Measurements from ENCODE around the gene PTPRCAP. TPM values are rescaled to one million over a fixed set of nuclear protein-coding genes. Genes with fewer than 3 reads are reported as not detected.
A peak's percentile ranks its signal among the peaks of the same experiment; 100 is the strongest.

PTPRCAP gene
- total and polyA plus RNA-seq, 9 of the 15 experiments (the other 6 are each of a cell fraction or from before 2014, with no cell fraction given), result 0.22 to 2.0 (median 1.1) TPM; not detected in 4

DNA sequence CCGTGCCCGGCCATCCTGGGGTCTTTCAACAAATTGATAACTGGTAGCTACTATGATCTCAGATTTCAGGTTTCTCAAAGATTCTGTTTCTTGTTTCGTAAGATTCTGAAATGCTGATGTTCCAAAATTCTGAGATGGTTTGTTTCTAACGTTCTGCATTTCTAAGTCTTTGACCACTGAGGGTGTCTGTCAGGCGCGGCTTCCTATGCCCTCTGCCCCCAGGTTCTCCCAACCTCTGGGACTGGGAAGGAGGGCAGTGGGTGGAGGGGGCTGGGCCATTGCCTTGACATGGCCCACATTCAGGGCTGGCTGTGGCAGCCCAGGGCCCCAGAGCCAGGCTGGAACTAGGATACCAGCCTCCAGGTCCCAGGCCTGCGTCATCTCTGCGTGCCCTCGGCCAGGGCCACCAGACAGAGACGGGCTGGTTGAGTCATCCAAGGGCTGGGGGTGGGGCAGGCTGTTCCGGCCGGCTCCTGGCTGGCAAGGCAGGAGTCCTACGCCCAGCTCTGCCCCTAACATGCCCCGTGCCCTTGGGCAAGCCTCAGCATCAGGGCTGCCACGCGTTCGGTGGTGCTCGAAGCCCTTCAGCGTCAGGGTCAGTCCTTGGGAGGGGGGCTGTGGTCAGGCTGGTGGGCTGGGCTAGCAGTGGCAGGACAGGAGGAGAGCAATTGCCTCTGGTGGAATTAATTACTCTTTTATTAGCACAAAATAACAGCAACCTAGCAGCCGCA, 26.4 kb upstream of the PTPRCAP start:
- no peak for FAIRE-seq
- peak; percentile 75 for ATAC-seq
- BruUV-seq (replicated peaks), result TSS peak; percentile 84
- Histone ChIP-seq H3K79me2 (ENCODE audit: control insufficient read depth, insufficient read depth, low read length) (peaks cover 12% of the 10 kb centered on the region), H3K9ac (ENCODE audit: insufficient read depth in 1 of 2, low read depth in 2 of 2, low read length in 2 of 2) (peak overlapping the region; percentile 78 to 87), H3K9me3 (replicated peaks; ENCODE audit: control insufficient read depth, insufficient read depth, low read depth, low read length) (no peaks in the 10 kb centered on the region), H3K4me3 (peak overlapping the region; percentile 75), H2AFZ (ENCODE audit: low read depth, low read length) (peak overlapping the region; percentile 84), H3K27me3 (ENCODE audit: control insufficient read depth in 2 of 2, insufficient read depth in 2 of 2, low read length in 2 of 2) (no peaks in the 10 kb centered on the region), H3K36me3 (ENCODE audit: control insufficient read depth, insufficient read depth, low read length) (no peaks in the 10 kb centered on the region), H3K4me1 (replicated peaks in 1 of 2; ENCODE audit: control insufficient read depth in 2 of 2, insufficient read depth in 2 of 2, low read length in 2 of 2) (peaks cover 20 to 48% of the 10 kb centered on the region in 2 experiments; a peak in 4 of 5 replicates), H3K27ac (ENCODE audit: extremely low read depth, low read depth, low read length) (peak overlapping the region; percentile 86), H3K4me2 (ENCODE audit: insufficient read depth, low read length) (peak overlapping the region; percentile 80), H4K20me1 (replicated peaks; ENCODE audit: control insufficient read depth, insufficient read depth, low read length) (no peaks in the 10 kb centered on the region), H3K9me1 (ENCODE audit: control insufficient read depth, insufficient read depth, low read length) (no peaks in the 10 kb centered on the region)
- CTCF ChIA-PET (ENCODE audit: low intra/inter-chr PET ratio), result no interaction called here
- DNase-seq (ENCODE audit: extremely low read depth in 1 of 4, low spot score in 3 of 4), result peak; percentile 73 to 86 (median 80)
- in situ Hi-C loops (cut with MboI) (no loop called here), intact Hi-C loops (cut with micrococcal nuclease) (no loop called here)
- 19% methylated on average over 19 of the region's 20 CpGs for WGBS (ENCODE audit: insufficient coverage, low coverage, missing lambda C conversion rate)
- POLR2A ChIA-PET, result interaction anchor here (0.6 to 1.8 kb wide), 4 partner anchors 12 to 36 kb away, joined by 4 to 5 read pairs (median 4); partner anchors contain the start of gene RPS6KB2
- TF ChIP-seq BHLHE40 (IDR thresholded peaks at IDR 0.05; ENCODE audit: low read length) (peak; percentile 59), ZNF197 (CRISPR knock-in tag; IDR thresholded peaks at IDR 0.05; ENCODE audit: low read depth) (no peak), ZNF707 (CRISPR knock-in tag; conservative IDR thresholded peaks at IDR 0.05) (no peak), ZKSCAN3 (CRISPR knock-in tag; IDR thresholded peaks at IDR 0.05) (no peak), ERF (CRISPR knock-in tag; IDR thresholded peaks at IDR 0.05) (0 out of 2 replicates have a peak, but pooled peaks have one; percentile 52), TARDBP (IDR thresholded peaks at IDR 0.05) (0 out of 2 replicates have a peak, but pooled peaks have one; percentile 46), POLR2AphosphoS2 (IDR thresholded peaks at IDR 0.05; ENCODE audit: low read length) (no peak; the same call in 1 of the 2 replicates), E2F1 (CRISPR knock-in tag; IDR thresholded peaks at IDR 0.05) (no peak), CSDE1 (IDR thresholded peaks at IDR 0.05) (peak in 1 of 2 experiments; percentile 51; a peak in 1 of 4 replicates), SAP30 (IDR thresholded peaks at IDR 0.05; ENCODE audit: borderline replicate concordance, insufficient read depth, low read depth, low read length, poor library complexity, severe bottlenecking) (peak; percentile 19), CEBPB (tag; IDR thresholded peaks at IDR 0.05) (peak; percentile 53)
- TF ChIP-seq, protein P1, sequence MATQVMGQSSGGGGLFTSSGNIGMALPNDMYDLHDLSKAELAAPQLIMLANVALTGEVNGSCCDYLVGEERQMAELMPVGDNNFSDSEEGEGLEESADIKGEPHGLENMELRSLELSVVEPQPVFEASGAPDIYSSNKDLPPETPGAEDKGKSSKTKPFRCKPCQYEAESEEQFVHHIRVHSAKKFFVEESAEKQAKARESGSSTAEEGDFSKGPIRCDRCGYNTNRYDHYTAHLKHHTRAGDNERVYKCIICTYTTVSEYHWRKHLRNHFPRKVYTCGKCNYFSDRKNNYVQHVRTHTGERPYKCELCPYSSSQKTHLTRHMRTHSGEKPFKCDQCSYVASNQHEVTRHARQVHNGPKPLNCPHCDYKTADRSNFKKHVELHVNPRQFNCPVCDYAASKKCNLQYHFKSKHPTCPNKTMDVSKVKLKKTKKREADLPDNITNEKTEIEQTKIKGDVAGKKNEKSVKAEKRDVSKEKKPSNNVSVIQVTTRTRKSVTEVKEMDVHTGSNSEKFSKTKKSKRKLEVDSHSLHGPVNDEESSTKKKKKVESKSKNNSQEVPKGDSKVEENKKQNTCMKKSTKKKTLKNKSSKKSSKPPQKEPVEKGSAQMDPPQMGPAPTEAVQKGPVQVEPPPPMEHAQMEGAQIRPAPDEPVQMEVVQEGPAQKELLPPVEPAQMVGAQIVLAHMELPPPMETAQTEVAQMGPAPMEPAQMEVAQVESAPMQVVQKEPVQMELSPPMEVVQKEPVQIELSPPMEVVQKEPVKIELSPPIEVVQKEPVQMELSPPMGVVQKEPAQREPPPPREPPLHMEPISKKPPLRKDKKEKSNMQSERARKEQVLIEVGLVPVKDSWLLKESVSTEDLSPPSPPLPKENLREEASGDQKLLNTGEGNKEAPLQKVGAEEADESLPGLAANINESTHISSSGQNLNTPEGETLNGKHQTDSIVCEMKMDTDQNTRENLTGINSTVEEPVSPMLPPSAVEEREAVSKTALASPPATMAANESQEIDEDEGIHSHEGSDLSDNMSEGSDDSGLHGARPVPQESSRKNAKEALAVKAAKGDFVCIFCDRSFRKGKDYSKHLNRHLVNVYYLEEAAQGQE (IDR thresholded peaks at IDR 0.05; ENCODE audit: borderline replicate concordance), result 0 out of 2 replicates have a peak, but pooled peaks have one; percentile 22
- TF ChIP-seq, protein P1 (CRISPR knock-in tag; IDR thresholded peaks at IDR 0.05; ENCODE audit: low read depth), result 0 out of 2 replicates have a peak, but pooled peaks have one; percentile 25
